ENCODE results near the gene PDE7B. TPM values are rescaled to one million over a fixed set of nuclear protein-coding genes. Genes with fewer than 3 reads are reported as not detected.
"Not testable (repeated sequence)": the region's sequence is repeated elsewhere in the genome, so short reads cannot be mapped to it uniquely, and the experiment has no call there.

The PDE7B gene
- total RNA-seq, 1 donor from 2014 or later, result 24.5 TPM

- intact Hi-C loops (cut with micrococcal nuclease), result no loop called here
- ATAC-seq, result no peak
- DNase-seq, result no peak
Observed at GRCh38 chr6:135839121-135839520, 12.4 kb upstream of the PDE7B start.

- intact Hi-C loops (cut with micrococcal nuclease), result no loop called here
- DNase-seq, result no peak
- ATAC-seq, result no peak
Observed at GRCh38 chr6:135842618-135843392, 8.7 kb upstream of the PDE7B start.

- DNase-seq (no peak), ATAC-seq (no peak)
- intact Hi-C loops (cut with micrococcal nuclease), result no loop called here
Observed at GRCh38 chr6:135850882-135851281, 619 bp upstream of the PDE7B start.

- intact Hi-C loops (cut with micrococcal nuclease), result no loop called here
- no peak for DNase-seq
- ATAC-seq, result no peak
Observed at GRCh38 chr6:135852746-135853145, 1.2 kb downstream of the PDE7B start.

GRCh38 chr6:135853227-135853626, 1.7 kb downstream of the PDE7B start:
- ATAC-seq, result peak; percentile 38
- intact Hi-C loops (cut with micrococcal nuclease), result no loop called here
- no peak for DNase-seq

- DNase-seq (no peak), ATAC-seq (no peak)
- intact Hi-C loops (cut with micrococcal nuclease), result no loop called here
Observed at GRCh38 chr6:135853986-135854385, 2.5 kb downstream of the PDE7B start.

GRCh38 chr6:135854799-135855198, 3.3 kb downstream of the PDE7B start:
- intact Hi-C loops (cut with micrococcal nuclease), result no loop called here
- ATAC-seq (no peak), DNase-seq (no peak)

GRCh38 chr6:135858931-135859330, 7.4 kb downstream of the PDE7B start:
- intact Hi-C loops (cut with micrococcal nuclease), result no loop called here
- ATAC-seq, result no peak
- DNase-seq, result no peak

GRCh38 chr6:135860361-135860760, 8.9 kb downstream of the PDE7B start:
- no peak for ATAC-seq
- no peak for DNase-seq
- intact Hi-C loops (cut with micrococcal nuclease), result no loop called here

GRCh38 chr6:135861189-135861588, 9.7 kb downstream of the PDE7B start:
- no peak for DNase-seq
- intact Hi-C loops (cut with micrococcal nuclease), result no loop called here
- ATAC-seq, result no peak

GRCh38 chr6:135864929-135865328, 13.4 kb downstream of the PDE7B start:
- DNase-seq; ATAC-seq; intact Hi-C loops (cut with micrococcal nuclease): not testable (repeated sequence)

- no peak for DNase-seq
- intact Hi-C loops (cut with micrococcal nuclease), result no loop called here
- ATAC-seq, result no peak
Observed at GRCh38 chr6:135866445-135867123, 15.1 kb downstream of the PDE7B start.

- no peak for DNase-seq
- ATAC-seq, result peak; percentile 23
- intact Hi-C loops (cut with micrococcal nuclease), result no loop called here
Observed at GRCh38 chr6:135867332-135867731, 15.8 kb downstream of the PDE7B start.

GRCh38 chr6:135869857-135870256, 18.4 kb downstream of the PDE7B start:
- ATAC-seq (no peak), DNase-seq (no peak)
- intact Hi-C loops (cut with micrococcal nuclease), result no loop called here

GRCh38 chr6:135870722-135871121, 19.2 kb downstream of the PDE7B start:
- ATAC-seq, result peak; percentile 29
- intact Hi-C loops (cut with micrococcal nuclease), result no loop called here
- no peak for DNase-seq

- no peak for ATAC-seq
- intact Hi-C loops (cut with micrococcal nuclease), result no loop called here
- no peak for DNase-seq
Observed at GRCh38 chr6:135871296-135871695, 19.8 kb downstream of the PDE7B start.

GRCh38 chr6:135871878-135872277, 20.4 kb downstream of the PDE7B start:
- DNase-seq (no peak), ATAC-seq (peak; percentile 29)
- intact Hi-C loops (cut with micrococcal nuclease), result no loop called here

- ATAC-seq (no peak), DNase-seq (no peak)
- intact Hi-C loops (cut with micrococcal nuclease), result no loop called here
Observed at GRCh38 chr6:135875446-135875845, 23.9 kb downstream of the PDE7B start.

GRCh38 chr6:135876058-135876457, 24.6 kb downstream of the PDE7B start:
- ATAC-seq (no peak), DNase-seq (peak; percentile 23)
- intact Hi-C loops (cut with micrococcal nuclease), result no loop called here

- no peak for DNase-seq
- ATAC-seq, result no peak
- intact Hi-C loops (cut with micrococcal nuclease), result no loop called here
Observed at GRCh38 chr6:135877666-135878065, 26.2 kb downstream of the PDE7B start.
